IMR-90 (cell line): ENCODE measurements around the gene SPDYE2. TPM values are rescaled to one million over a fixed set of nuclear protein-coding genes. Genes with fewer than 3 reads are reported as not detected.
"Not testable (repeated sequence)": the region's sequence is repeated elsewhere in the genome, so short reads cannot be mapped to it uniquely, and the experiment has no call there.

Source experiments
- ATAC-seq: fragments of 200-7000 bp; cut with Tn5 transposase; 2 replicates; pipeline ENCODE4 v1.9.1; 2020; ENCODE audit warnings: low read depth, mild to moderate bottlenecking, moderate library complexity
- BruUV-seq: library from RNA; stranded (reverse); fragments of 400-500 nt; replicated peaks from 2 replicates; lab custom pipeline; 2021; lab: Mats Ljungman, UMichigan
- CTCF ChIA-PET: fragments of 300-600 bp; formaldehyde crosslinking; extraction: SDS; loops from one replicate; lab custom pipeline; 2021; ENCODE audit warnings: antibody characterized with exemption; lab: Yijun Ruan, JAX
- POLR2A ChIA-PET: fragments of 300-600 bp; sonication (Branson Sonifier 250); formaldehyde crosslinking; loops from one replicate; lab custom pipeline; 2022; ENCODE audit warnings: antibody characterized with exemption; ENCODE audit not compliant: unreplicated experiment; lab: Charles Lee
- DNase-seq: peaks from one replicate; pipeline ENCODE4 v3.0.0; 2013
- H2AFZ ChIP-seq: replicated peaks from 2 replicates; pipeline ENCODE3; 2013; ENCODE audit warnings: low read length, mild to moderate bottlenecking; ENCODE audit not compliant: poor library complexity
- H2AK5ac ChIP-seq: 2 replicates; pipeline ENCODE4 v1.6.1; 2013; ENCODE audit warnings: low read depth, low read length, inconsistent platforms
- H2AK9ac ChIP-seq: replicated peaks from 2 replicates; pipeline ENCODE3; 2013; ENCODE audit warnings: mild to moderate bottlenecking, low read depth, low read length, moderate library complexity; ENCODE audit not compliant: poor library complexity
- H2BK120ac ChIP-seq: 2 replicates; pipeline ENCODE4 v1.6.1; 2013; ENCODE audit warnings: low read depth, low read length, inconsistent platforms
- H2BK15ac ChIP-seq: 3 replicates; pipeline ENCODE4 v1.6.1; 2013; ENCODE audit warnings: low read depth, low read length, inconsistent platforms
- H2BK20ac ChIP-seq: 2 replicates; pipeline ENCODE4 v1.6.1; 2013; ENCODE audit warnings: low read depth, mild to moderate bottlenecking, inconsistent platforms, low read length, moderate library complexity
- H2BK5ac ChIP-seq: 2 replicates; pipeline ENCODE4 v1.6.1; 2013; ENCODE audit warnings: mild to moderate bottlenecking, low read depth, low read length, inconsistent platforms; ENCODE audit not compliant: poor library complexity, severe bottlenecking
- H3K14ac ChIP-seq: replicated peaks from 2 replicates; pipeline ENCODE4 v1.6.1; 2013; ENCODE audit warnings: low read depth, low read length, inconsistent platforms
- H3K18ac ChIP-seq: 2 replicates; pipeline ENCODE4 v1.6.1; 2013; ENCODE audit warnings: low read depth, low read length, control low read depth
- H3K23ac ChIP-seq: 2 replicates; pipeline ENCODE4 v1.6.1; 2013; ENCODE audit warnings: low read depth, low read length, inconsistent platforms
- H3K27ac ChIP-seq: 2 replicates; pipeline ENCODE4 v1.5.1; 2013; ENCODE audit warnings: mild to moderate bottlenecking, control low read depth, low read length; ENCODE audit not compliant: insufficient read depth
- H3K27me3 ChIP-seq: 2 replicates; pipeline ENCODE4 v1.6.1; 2013; ENCODE audit warnings: low read length; ENCODE audit not compliant: control insufficient read depth, insufficient read depth
- H3K36me3 ChIP-seq: 2 replicates; pipeline ENCODE4 v1.6.1; 2013; ENCODE audit warnings: low read length, mixed read lengths; ENCODE audit not compliant: control insufficient read depth, insufficient read depth
- H3K4ac ChIP-seq: 2 replicates; pipeline ENCODE4 v1.6.1; 2013; ENCODE audit warnings: low read depth, low read length, inconsistent platforms
- H3K4me1 ChIP-seq: 2 replicates; pipeline ENCODE4 v1.6.1; 2013; ENCODE audit warnings: low read length, mixed read lengths; ENCODE audit not compliant: control insufficient read depth, insufficient read depth
- H3K4me2 ChIP-seq: 2 replicates; pipeline ENCODE4 v1.6.1; 2013; ENCODE audit warnings: low read depth, mild to moderate bottlenecking, control low read depth, low read length, moderate library complexity
- H3K4me3 ChIP-seq: 2 replicates; pipeline ENCODE4 v1.5.1; 2013; ENCODE audit warnings: low read depth, mild to moderate bottlenecking, control low read depth, low read length, moderate library complexity; ENCODE audit not compliant: insufficient read depth
- H3K56ac ChIP-seq: 2 replicates; pipeline ENCODE4 v1.6.1; 2013; ENCODE audit warnings: low read length, inconsistent platforms; ENCODE audit not compliant: insufficient read depth; ENCODE audit errors: extremely low read depth
- H3K79me1 ChIP-seq, 2 experiments: 2 replicates each; pipeline ENCODE4 v1.6.1; 2013; ENCODE audit warnings: low read length in 2 of 2, inconsistent platforms in 1 of 2, low read depth in 1 of 2
- H3K9ac ChIP-seq: 2 replicates; pipeline ENCODE4 v1.6.1; 2013; ENCODE audit warnings: low read depth, low read length, control low read depth
- H3K9me1 ChIP-seq: 2 replicates; pipeline ENCODE4 v1.6.1; 2013; ENCODE audit warnings: low read length, inconsistent platforms; ENCODE audit not compliant: insufficient read depth
- H3K9me3 ChIP-seq: 2 replicates; pipeline ENCODE4 v1.6.1; 2013; ENCODE audit warnings: low read length; ENCODE audit not compliant: control insufficient read depth, insufficient read depth
- H4K20me1 ChIP-seq: 2 replicates; pipeline ENCODE4 v1.6.1; 2013; ENCODE audit warnings: low read length, inconsistent platforms; ENCODE audit not compliant: insufficient read depth
- H4K5ac ChIP-seq: 2 replicates; pipeline ENCODE4 v1.6.1; 2013; ENCODE audit warnings: mild to moderate bottlenecking, low read depth, low read length, control low read depth
- H4K8ac ChIP-seq, 2 experiments: 2 replicates each; pipeline ENCODE4 v1.6.1; 2013; ENCODE audit warnings: low read depth in 2 of 2, low read length in 2 of 2, control low read depth in 1 of 2, inconsistent platforms in 1 of 2
- H4K91ac ChIP-seq: 2 replicates; pipeline ENCODE4 v1.6.1; 2013; ENCODE audit warnings: low read depth, low read length, inconsistent platforms; ENCODE audit not compliant: insufficient read depth
- WGBS, 2 experiments: methylation state at CpG; one replicate each; pipeline versions ENCODE4 v1.1.5 to v1.1.7; 2013; ENCODE audit warnings: missing lambda C conversion rate in 2 of 2; ENCODE audit not compliant: insufficient read length in 1 of 2; ENCODE audit errors: extremely low coverage in 2 of 2; 5-methylcytosine and 5-hydroxymethylcytosine counted together
- dilution Hi-C: fragments of 300-500 bp; cut with HindIII; formaldehyde crosslinking; loops from one replicate; pipeline ENCODE4 v1.14.3; 2018; ENCODE audit warnings: low sequenced_read_pairs; ENCODE audit not compliant: unreplicated experiment
- in situ Hi-C: fragments of 300-500 bp; cut with MboI; formaldehyde crosslinking; loops from 3 replicates; pipeline ENCODE4 v1.14.3; 2019; ENCODE audit warnings: low sequenced_read_pairs, inconsistent platforms, mixed read lengths
- intact Hi-C: fragments of 100-400 bp; cut with micrococcal nuclease; formaldehyde crosslinking; loops from 2 replicates; pipeline ENCODE4 v1.10.0; 2022
- polyA plus RNA-seq, 3 experiments: library from polyadenylated mRNA; depleted of rRNA; stranded (reverse); fragments of >200 nt; gene quantifications; 2 replicates each; pipeline ENCODE4 v1.2.3, GENCODE V29; 2012; ENCODE audit warnings: low replicate concordance in 1 of 3
- total RNA-seq: library from RNA; depleted of rRNA; stranded (reverse); fragments of >200 nt; gene quantifications from 2 replicates; pipeline ENCODE4 v1.2.3, GENCODE V29; 2012

The SPDYE2 gene
- total and polyA plus RNA-seq, 2 of the 4 experiments (the other 2 are of a cell fraction): not detected

DNA sequence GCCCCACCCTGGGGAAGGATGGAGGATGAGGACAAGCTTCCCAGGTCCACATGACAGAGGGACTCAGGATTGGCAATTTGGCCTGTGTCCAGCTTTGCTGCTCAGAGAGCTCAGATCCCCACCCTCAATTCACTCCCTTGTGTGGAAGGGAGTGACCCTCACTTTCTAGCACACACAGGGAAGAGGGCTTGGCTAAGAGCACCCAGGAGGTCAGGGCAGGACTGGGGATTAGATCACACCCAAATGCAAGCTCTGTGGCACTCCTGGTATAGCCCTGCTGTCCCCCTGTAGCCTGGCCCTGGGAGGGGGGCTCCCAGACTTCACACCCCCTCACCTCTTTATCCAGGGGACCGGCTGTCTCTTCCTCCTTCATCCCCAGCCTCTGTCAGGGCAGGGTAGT, 6.7 kb upstream of the SPDYE2 start:
- H4K5ac ChIP-seq, H2BK15ac ChIP-seq, DNase-seq, H3K79me1 ChIP-seq, H3K23ac ChIP-seq, H3K36me3 ChIP-seq, H2AK5ac ChIP-seq, POLR2A ChIA-PET, H3K4me1 ChIP-seq, H2BK120ac ChIP-seq, CTCF ChIA-PET, H3K9me1 ChIP-seq, H3K27me3 ChIP-seq, H2AFZ ChIP-seq, H3K4me2 ChIP-seq, H3K9ac ChIP-seq, H4K20me1 ChIP-seq, H3K14ac ChIP-seq, H2BK20ac ChIP-seq, H3K4me3 ChIP-seq, H3K18ac ChIP-seq, H2AK9ac ChIP-seq, H4K8ac ChIP-seq, BruUV-seq, intact Hi-C loops, H4K91ac ChIP-seq, H3K9me3 ChIP-seq, H2BK5ac ChIP-seq, H3K27ac ChIP-seq, in situ Hi-C loops, H3K4ac ChIP-seq, dilution Hi-C loops, ATAC-seq, H3K56ac ChIP-seq: not testable (repeated sequence)
- WGBS, 2 experiments: no CpG with 5 or more reads among the region's 1 CpG

DNA sequence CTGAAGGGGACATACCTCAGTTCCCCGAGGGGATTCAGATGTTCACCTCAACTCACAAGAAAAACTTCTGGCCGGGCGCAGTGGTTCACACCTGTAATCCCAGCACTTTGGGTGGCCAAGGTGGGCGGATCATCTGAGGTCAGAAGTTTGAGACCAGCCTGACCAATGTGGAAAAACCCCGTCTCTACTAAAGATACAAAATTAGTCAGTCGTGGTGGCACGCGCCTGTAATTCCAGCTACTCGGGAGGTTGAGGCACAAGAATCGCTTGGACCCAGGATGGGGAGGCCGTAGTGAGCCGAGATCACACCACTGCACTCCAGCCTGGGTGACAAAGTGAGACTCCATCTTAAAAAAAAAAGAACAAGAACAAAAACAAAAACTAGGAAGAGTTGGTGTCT, 5.7 kb upstream of the SPDYE2 start:
- H4K91ac ChIP-seq, dilution Hi-C loops, H3K27ac ChIP-seq, H2AK9ac ChIP-seq, H4K5ac ChIP-seq, intact Hi-C loops, H3K79me1 ChIP-seq, H3K9me1 ChIP-seq, H4K20me1 ChIP-seq, H3K27me3 ChIP-seq, H2BK15ac ChIP-seq, POLR2A ChIA-PET, H3K9me3 ChIP-seq, H2AFZ ChIP-seq, DNase-seq, H4K8ac ChIP-seq, in situ Hi-C loops, H3K4me3 ChIP-seq, H3K23ac ChIP-seq, H3K4me1 ChIP-seq, ATAC-seq, H3K56ac ChIP-seq, H3K9ac ChIP-seq, H2AK5ac ChIP-seq, H3K4ac ChIP-seq, H2BK120ac ChIP-seq, CTCF ChIA-PET, H3K14ac ChIP-seq, H3K36me3 ChIP-seq, H3K4me2 ChIP-seq, BruUV-seq, H3K18ac ChIP-seq, H2BK5ac ChIP-seq, H2BK20ac ChIP-seq: not testable (repeated sequence)
- WGBS, 2 experiments: no CpG with 5 or more reads among the region's 12 CpGs
